GM12878 (cell line): Measurements from ENCODE around the gene ITGAV. TPM values are rescaled to one million over a fixed set of nuclear protein-coding genes. Genes with fewer than 3 reads are reported as not detected.

ENCODE experiments used
- ATAC-seq: fragments of 200-7000 bp; cut with Tn5 transposase; 3 replicates; pipeline ENCODE4 v1.9.1; 2020; ENCODE audit warnings: mild to moderate bottlenecking, moderate library complexity
- BruUV-seq: library from RNA; stranded (reverse); fragments of 400-500 nt; replicated peaks from 2 replicates; lab custom pipeline; 2021; lab: Mats Ljungman, UMichigan
- CTCF ChIA-PET: fragments of 300-600 bp; sonication (Branson Sonifier 250); formaldehyde crosslinking; extraction: SDS; loops from one replicate; lab custom pipeline; 2021; ENCODE audit warnings: inconsistent platforms; lab: Yijun Ruan, JAX
- POLR2A ChIA-PET: fragments of 350-600 bp; formaldehyde crosslinking; extraction: SDS; loops from one replicate; lab custom pipeline; 2021; ENCODE audit warnings: inconsistent platforms; lab: Charles Lee
- RAD21 ChIA-PET: fragments of 300-600 bp; sonication (Branson Sonifier 250); formaldehyde crosslinking; loops from one replicate; lab custom pipeline; 2023; ENCODE audit warnings: antibody characterized with exemption; ENCODE audit not compliant: unreplicated experiment; lab: Charles Lee
- SMC1A ChIA-PET: fragments of 300-600 bp; sonication (Branson Sonifier 250); formaldehyde crosslinking; loops from one replicate; lab custom pipeline; 2023; ENCODE audit not compliant: unreplicated experiment, uncharacterized antibody; lab: Charles Lee
- DNase-seq: peaks from one replicate; pipeline ENCODE4 v3.0.0-alpha.2; 2011; ENCODE audit warnings: low read depth, low spot score
- FAIRE-seq: peaks from 3 replicates; lab custom pipeline; 2011; peaks lifted over from hg19 to GRCh38; lab: Jason Lieb, UNC
- H2AFZ ChIP-seq: 2 replicates; pipeline ENCODE4 v1.6.0; 2011; ENCODE audit warnings: low read depth, low read length, control low read depth; ENCODE audit not compliant: control insufficient read depth
- H3K27ac ChIP-seq: 2 replicates; pipeline ENCODE4 v1.5.1; 2011; ENCODE audit warnings: control low read depth; ENCODE audit not compliant: control insufficient read depth, insufficient read depth
- H3K27me3 ChIP-seq, 2 experiments: replicated peaks in 1 of 2; 2 replicates each; pipeline versions ENCODE4 v1.6.0 to v1.6.1; 2011; ENCODE audit warnings: low read length in 1 of 2; ENCODE audit not compliant: control insufficient read depth in 2 of 2, insufficient read depth in 2 of 2
- H3K36me3 ChIP-seq, 2 experiments: 2 replicates each; pipeline ENCODE4 v1.5.1; 2011; ENCODE audit warnings: low read length in 1 of 2; ENCODE audit not compliant: control insufficient read depth in 2 of 2, insufficient read depth in 2 of 2
- H3K4me1 ChIP-seq: 2 replicates; pipeline ENCODE4 v1.6.1; 2011; ENCODE audit warnings: mild to moderate bottlenecking, low read length, moderate library complexity, mixed read lengths; ENCODE audit not compliant: control insufficient read depth, insufficient read depth
- H3K4me2 ChIP-seq: 2 replicates; pipeline ENCODE4 v1.6.0; 2011; ENCODE audit warnings: control low read depth; ENCODE audit not compliant: control insufficient read depth, insufficient read depth
- H3K4me3 ChIP-seq: fragments of 200-600 bp; sonication (generic); 2 replicates; pipeline ENCODE4 v1.5.1; 2016
- H3K79me2 ChIP-seq: 2 replicates; pipeline ENCODE4 v1.6.0; 2011; ENCODE audit warnings: low read length; ENCODE audit not compliant: control insufficient read depth, insufficient read depth
- H3K9ac ChIP-seq: 2 replicates; pipeline ENCODE4 v1.8.0; 2011; ENCODE audit warnings: low read length, control low read depth, mixed read lengths; ENCODE audit not compliant: control insufficient read depth, insufficient read depth
- H3K9me3 ChIP-seq: replicated peaks from 3 replicates; pipeline ENCODE4 v1.5.1; 2011; ENCODE audit warnings: mild to moderate bottlenecking, low read length; ENCODE audit not compliant: control insufficient read depth, insufficient read depth
- H4K20me1 ChIP-seq: 2 replicates; pipeline ENCODE4 v1.6.0; 2011; ENCODE audit not compliant: control insufficient read depth, insufficient read depth
- ATF3 ChIP-seq: IDR thresholded peaks from 2 replicates; pipeline ENCODE4 v1.6.1; 2011; ENCODE audit warnings: low read depth, mild to moderate bottlenecking, low read length, moderate library complexity, borderline replicate concordance; ENCODE audit errors: extremely low read depth
- CREB1 ChIP-seq: IDR thresholded peaks from 2 replicates; pipeline ENCODE4 v1.6.1; 2012; ENCODE audit warnings: low read depth, mild to moderate bottlenecking, inconsistent platforms
- CREM ChIP-seq: IDR thresholded peaks from 2 replicates; pipeline ENCODE4 v1.6.1; 2014; ENCODE audit warnings: antibody characterized with exemption, low read depth
- HDGF ChIP-seq: fragments of 450-650 bp; IDR thresholded peaks from 2 replicates; pipeline ENCODE4 v1.6.1; 2016; ENCODE audit warnings: antibody characterized with exemption
- IRF4 ChIP-seq: IDR thresholded peaks from 2 replicates; pipeline ENCODE4 v1.6.1; 2011; ENCODE audit warnings: low read depth, low read length
- MAX ChIP-seq: IDR thresholded peaks from 2 replicates; pipeline ENCODE4 v1.6.1; 2012; ENCODE audit warnings: low read depth, low read length, improper control_type of control experiment
- NFYB ChIP-seq: IDR thresholded peaks from 2 replicates; pipeline ENCODE4 v1.6.1; 2011; ENCODE audit warnings: low read depth, mild to moderate bottlenecking, low read length, improper control_type of control experiment, moderate library complexity; ENCODE audit not compliant: insufficient read depth
- NR2F1 ChIP-seq: fragments of 450-650 bp; conservative IDR thresholded peaks from 2 replicates; pipeline ENCODE4 v1.6.1; 2017; ENCODE audit warnings: mild to moderate bottlenecking
- PAX8 ChIP-seq: fragments of 450-650 bp; IDR thresholded peaks from 2 replicates; pipeline ENCODE4 v1.6.1; 2017; ENCODE audit warnings: mild to moderate bottlenecking, moderate library complexity
- RAD21 ChIP-seq: IDR thresholded peaks from 2 replicates; pipeline ENCODE4 v1.6.1; 2011; ENCODE audit warnings: mild to moderate bottlenecking, low read depth, low read length, moderate library complexity; ENCODE audit not compliant: insufficient read depth
- REST ChIP-seq: IDR thresholded peaks from 2 replicates; pipeline ENCODE4 v1.6.1; 2012; ENCODE audit warnings: mild to moderate bottlenecking, low read depth, low read length
- SIX5 ChIP-seq: IDR thresholded peaks from 2 replicates; pipeline ENCODE4 v1.6.1; 2011; ENCODE audit warnings: mild to moderate bottlenecking, low read depth, low read length, moderate library complexity; ENCODE audit not compliant: severe bottlenecking
- ZNF622 ChIP-seq: fragments of 450-650 bp; IDR thresholded peaks from 2 replicates; pipeline ENCODE4 v1.6.1; 2017; ENCODE audit warnings: mild to moderate bottlenecking, inconsistent platforms
- ZSCAN29 ChIP-seq: fragments of 450-650 bp; IDR thresholded peaks from 2 replicates; pipeline ENCODE4 v1.6.1; 2017; ENCODE audit warnings: mild to moderate bottlenecking, moderate library complexity
- WGBS: methylation state at CpG from one replicate; pipeline ENCODE4 v1.1.6; 2016; ENCODE audit warnings: low lambda C conversion rate; ENCODE audit not compliant: insufficient replicate concordance, insufficient coverage; ENCODE audit errors: missing lambda C conversion rate; 5-methylcytosine and 5-hydroxymethylcytosine counted together
- in situ Hi-C: fragments of 300-500 bp; cut with MboI; formaldehyde crosslinking; loops from 9 replicates; pipeline ENCODE4 v1.14.3; 2018; ENCODE audit warnings: mixed read lengths
- intact Hi-C: fragments of 100-400 bp; cut with micrococcal nuclease; formaldehyde crosslinking; loops from one replicate; pipeline ENCODE4 v1.14.2; 2022; ENCODE audit not compliant: unreplicated experiment
- polyA plus RNA-seq, 11 experiments: library from polyadenylated mRNA; depleted of rRNA in 4 of 11; unstranded in 6 of 11; stranded (reverse) in 5 of 11; fragments of >200 nt; fragmentation: Nextera tagmentation in 4 of 11; fragmentation: Illumina TruSeq in 1 of 11; extraction: Ambion mirVana in 4 of 11; extraction: Trizol in 1 of 11; gene quantifications; 1 replicate in 1 of 11; 2 replicates in 10 of 11; pipeline versions ENCODE4 v1.2.1 to v1.2.3, GENCODE V29; 2011 to 2016; ENCODE audit warnings: inconsistent platforms in 2 of 11, missing spikeins in 2 of 11, low read depth in 1 of 11
- total RNA-seq, 4 experiments: library from RNA; depleted of rRNA in 3 of 4; stranded (reverse); fragments of >200 nt in 3 of 4; fragmentation: Illumina TruSeq in 1 of 4; extraction: Trizol in 1 of 4; gene quantifications; 2 replicates each; pipeline versions ENCODE4 v1.2.1 to v1.2.3, GENCODE V29; 2013 to 2021

The ITGAV gene
- total and polyA plus RNA-seq, 10 of the 15 experiments (the other 5 are each of a cell fraction or from before 2014, with no cell fraction given) = 2.1 to 10.8 (median 6.1) TPM

- ChIA-PET POLR2A (no interaction called here), RAD21 (interaction anchor here (0.9 kb wide), 1 partner anchor 619 kb away, joined by 3 read pairs; no protein-coding TSS in a partner anchor), CTCF (interaction anchor here (1.6 kb wide), 1 partner anchor 42 kb away, joined by 5 read pairs; no protein-coding TSS in a partner anchor), SMC1A (no interaction called here)
- WGBS = 100% methylated on average over 3 of the region's 3 CpGs
- DNase-seq (no peak), FAIRE-seq (no peak), ATAC-seq (no peak)
- Histone ChIP-seq H4K20me1 (no peaks in the 10 kb centered on the region), H2AFZ (no peak overlapping the region), H3K4me1 (no peaks in the 10 kb centered on the region), H3K9ac (no peak overlapping the region), H3K79me2 (no peaks in the 10 kb centered on the region; the same call in none of the 2 replicates), H3K36me3 (no peaks in the 10 kb centered on the region; a peak in 1 of 4 replicates), H3K27me3 (no peaks in the 10 kb centered on the region), H3K4me3 (no peak overlapping the region), H3K4me2 (no peak overlapping the region), H3K27ac (no peak overlapping the region), H3K9me3 (no peaks in the 10 kb centered on the region)
- in situ Hi-C loops = no loop called here
- BruUV-seq = no TSS peak
- TF ChIP-seq NR2F1 = no peak
- no peak for TF ChIP-seq NFYB
- TF ChIP-seq CREB1 = no peak
- no peak for TF ChIP-seq ZSCAN29
- no peak for TF ChIP-seq IRF4
- TF ChIP-seq CREM = no peak
- no peak for TF ChIP-seq RAD21
- TF ChIP-seq ZNF622 = no peak
- no peak for TF ChIP-seq REST
- TF ChIP-seq HDGF = no peak
- no peak for TF ChIP-seq MAX
- TF ChIP-seq PAX8 = no peak
- no peak for TF ChIP-seq SIX5
- no peak for TF ChIP-seq ATF3
- intact Hi-C loops = no loop called here
Observed at GRCh38 chr2:186599186-186599778, 9.4 kb downstream of the ITGAV start.
